H9 (cell line): ENCODE results near the gene BCAS1. TPM values are rescaled to one million over a fixed set of nuclear protein-coding genes. Genes with fewer than 3 reads are reported as not detected.

Experiments used
- DNase-seq: peaks from one replicate; pipeline ENCODE4 v3.0.0-alpha.2; 2017
- H2AFZ ChIP-seq: one replicate; pipeline ENCODE4 v1.6.1; 2013; ENCODE audit warnings: mild to moderate bottlenecking, low read length, control low read depth, moderate library complexity
- H2AK5ac ChIP-seq: 2 replicates; pipeline ENCODE4 v1.6.1; 2013; ENCODE audit warnings: low read length, control low read depth, mixed read lengths; ENCODE audit not compliant: insufficient read length
- H2BK120ac ChIP-seq: one replicate; pipeline ENCODE4 v1.6.1; 2013; ENCODE audit warnings: low read depth, mild to moderate bottlenecking, low read length, control low read depth, inconsistent platforms; ENCODE audit not compliant: poor library complexity, severe bottlenecking
- H2BK12ac ChIP-seq: 2 replicates; pipeline ENCODE4 v1.6.1; 2013; ENCODE audit warnings: low read length, control low read depth, mixed read lengths, low read depth; ENCODE audit not compliant: insufficient read length
- H2BK15ac ChIP-seq: 2 replicates; pipeline ENCODE4 v1.6.1; 2013; ENCODE audit warnings: low read depth, low read length, control low read depth
- H2BK20ac ChIP-seq: one replicate; pipeline ENCODE4 v1.6.1; 2013; ENCODE audit warnings: low read depth, mild to moderate bottlenecking, low read length, control low read depth, inconsistent platforms; ENCODE audit not compliant: poor library complexity, severe bottlenecking
- H2BK5ac ChIP-seq: 2 replicates; pipeline ENCODE4 v1.6.1; 2013; ENCODE audit warnings: low read length, control low read depth, mixed read lengths; ENCODE audit not compliant: insufficient read length
- H3K14ac ChIP-seq: 2 replicates; pipeline ENCODE4 v1.6.1; 2013; ENCODE audit warnings: low read length, control low read depth; ENCODE audit not compliant: insufficient read depth
- H3K18ac ChIP-seq: 2 replicates; pipeline ENCODE4 v1.6.1; 2013; ENCODE audit warnings: low read depth, mild to moderate bottlenecking, mixed read lengths, low read length, control low read depth; ENCODE audit not compliant: insufficient read length
- H3K23ac ChIP-seq: 2 replicates; pipeline ENCODE4 v1.6.1; 2013; ENCODE audit warnings: low read length, control low read depth, mixed read lengths, low read depth; ENCODE audit not compliant: insufficient read length
- H3K23me2 ChIP-seq: 2 replicates; pipeline ENCODE4 v1.6.1; 2013; ENCODE audit warnings: low read depth, mild to moderate bottlenecking, mixed read lengths, low read length, control low read depth; ENCODE audit not compliant: insufficient read length, poor library complexity, severe bottlenecking
- H3K27ac ChIP-seq: 2 replicates; pipeline ENCODE4 v1.5.1; 2013; ENCODE audit warnings: low read length, control low read depth, mixed read lengths, low read depth; ENCODE audit not compliant: insufficient read length
- H3K27me3 ChIP-seq: 2 replicates; pipeline ENCODE4 v1.6.1; 2013; ENCODE audit warnings: low read length, control low read depth, inconsistent platforms; ENCODE audit not compliant: insufficient read depth
- H3K4ac ChIP-seq: 2 replicates; pipeline ENCODE4 v1.6.1; 2013; ENCODE audit warnings: low read depth, mild to moderate bottlenecking, control low read depth, inconsistent platforms, low read length, moderate library complexity
- H3K4me1 ChIP-seq: 2 replicates; pipeline ENCODE4 v1.6.1; 2013; ENCODE audit warnings: low read length, control low read depth, inconsistent platforms; ENCODE audit not compliant: insufficient read depth
- H3K4me2 ChIP-seq: 2 replicates; pipeline ENCODE4 v1.6.1; 2013; ENCODE audit warnings: low read length, control low read depth, mixed read lengths; ENCODE audit not compliant: insufficient read length, insufficient read depth
- H3K56ac ChIP-seq: 2 replicates; pipeline ENCODE4 v1.6.1; 2013; ENCODE audit warnings: low read depth, mild to moderate bottlenecking, mixed read lengths, low read length, control low read depth; ENCODE audit not compliant: insufficient read length
- H3K79me1 ChIP-seq: 2 replicates; pipeline ENCODE4 v1.6.1; 2013; ENCODE audit warnings: low read depth, mild to moderate bottlenecking, moderate library complexity, low read length, control low read depth, inconsistent platforms; ENCODE audit not compliant: insufficient read depth, poor library complexity, severe bottlenecking
- H3K79me2 ChIP-seq: 2 replicates; pipeline ENCODE4 v1.6.1; 2013; ENCODE audit warnings: low read length, control low read depth, inconsistent platforms; ENCODE audit not compliant: insufficient read depth
- H3K9ac ChIP-seq: 2 replicates; pipeline ENCODE4 v1.6.1; 2013; ENCODE audit warnings: low read length, control low read depth, mixed read lengths; ENCODE audit not compliant: insufficient read length; ENCODE audit errors: extremely low read depth
- H3K9me3 ChIP-seq: one replicate; pipeline ENCODE4 v1.6.1; 2013; ENCODE audit warnings: low read depth, low read length, inconsistent platforms; ENCODE audit not compliant: control insufficient read depth
- H3T11ph ChIP-seq: one replicate; pipeline ENCODE4 v1.6.1; 2013; ENCODE audit warnings: mild to moderate bottlenecking, low read length, control low read depth, inconsistent platforms
- H4K20me1 ChIP-seq: one replicate; pipeline ENCODE4 v1.6.1; 2013; ENCODE audit not compliant: control insufficient read depth, insufficient read length, insufficient read depth
- H4K5ac ChIP-seq: 2 replicates; pipeline ENCODE4 v1.6.1; 2013; ENCODE audit warnings: low read depth, mild to moderate bottlenecking, mixed read lengths, low read length, control low read depth; ENCODE audit not compliant: insufficient read length
- H4K8ac ChIP-seq: replicated peaks from 2 replicates; pipeline ENCODE4 v1.6.1; 2013; ENCODE audit warnings: low read length, control low read depth, mixed read lengths, low read depth; ENCODE audit not compliant: insufficient read length
- H4K91ac ChIP-seq: 2 replicates; pipeline ENCODE4 v1.6.1; 2013; ENCODE audit warnings: low read depth, mild to moderate bottlenecking, moderate library complexity, mixed read lengths, low read length, control low read depth; ENCODE audit not compliant: insufficient read length
- H3K27ac Mint-ChIP-seq, 3 experiments: 2 replicates in 2 of 3; 3 replicates in 1 of 3; pipeline ENCODE4 v1.8.0; 2020 to 2021; ENCODE audit warnings: mixed read lengths in 3 of 3, mild to moderate bottlenecking in 1 of 3, moderate library complexity in 1 of 3
- H3K27me3 Mint-ChIP-seq: 2 replicates; pipeline ENCODE4 v1.8.0; 2021; ENCODE audit warnings: low read depth, mild to moderate bottlenecking, moderate library complexity, mixed read lengths
- H3K36me3 Mint-ChIP-seq, 3 experiments: 2 replicates in 2 of 3; 3 replicates in 1 of 3; pipeline ENCODE4 v1.8.0; 2020 to 2021; ENCODE audit warnings: low read depth in 3 of 3, mixed read lengths in 3 of 3; ENCODE audit not compliant: insufficient read depth in 1 of 3
- H3K4me1 Mint-ChIP-seq, 2 experiments: 2 replicates each; pipeline ENCODE4 v1.8.0; 2020; ENCODE audit warnings: mixed read lengths in 2 of 2
- H3K4me3 Mint-ChIP-seq, 2 experiments: 2 replicates in 1 of 2; 3 replicates in 1 of 2; pipeline ENCODE4 v1.8.0; 2020 to 2021; ENCODE audit warnings: mild to moderate bottlenecking in 2 of 2, mixed read lengths in 2 of 2, moderate library complexity in 1 of 2
- H3K9me3 Mint-ChIP-seq, 2 experiments: 2 replicates in 1 of 2; 3 replicates in 1 of 2; pipeline ENCODE4 v1.8.0; 2020; ENCODE audit warnings: mild to moderate bottlenecking in 2 of 2, mixed read lengths in 2 of 2, moderate library complexity in 1 of 2
- CTCF ChIP-seq: fragments of 200-600 bp; sonication (generic); conservative IDR thresholded peaks from 3 replicates; pipeline ENCODE4 v1.8.0; 2021; ENCODE audit warnings: antibody characterized with exemption, mild to moderate bottlenecking
- WGBS: extraction: QIAGEN DNeasy Blood & Tissue Kit; methylation state at CpG from one replicate; pipeline ENCODE4 v1.1.7; 2013; ENCODE audit warnings: missing lambda C conversion rate, low lambda C conversion rate, mixed read lengths; ENCODE audit not compliant: insufficient read length; ENCODE audit errors: extremely low coverage; 5-methylcytosine and 5-hydroxymethylcytosine counted together
- total RNA-seq: library from RNA; stranded (reverse); gene quantifications from 2 replicates; pipeline ENCODE4 v1.2.1, GENCODE V29; 2021

BCAS1 gene
- total RNA-seq, 1 experiment from 2014 or later, result 0.15 TPM

GRCh38 chr20:53972179-53972578 lies 98.2 kb downstream of the BCAS1 start:
- H4K8ac ChIP-seq, result no peak overlapping the region
- H2AFZ ChIP-seq, result no peak overlapping the region
- H3K9ac ChIP-seq, result no peak overlapping the region
- WGBS, result no CpG with 5 or more reads among the region's 1 CpG
- no peak overlapping the region for H4K91ac ChIP-seq
- no peaks in the 10 kb centered on the region for H3K9me3 ChIP-seq
- no peak for DNase-seq
- no peaks in the 10 kb centered on the region for H4K20me1 ChIP-seq
- no peaks in the 10 kb centered on the region for H3K4me1 ChIP-seq
- Mint-ChIP-seq H3K4me1 (no peaks in the 10 kb centered on the region), H3K4me3 (no peak overlapping the region), H3K36me3 (0 out of 7 replicates have a peak, but pooled peaks cover 0 to 4% (median 0%) of the 10 kb centered on the region in 3 experiments), H3K9me3 (peaks cover 6 to 10% of the 10 kb centered on the region in 2 experiments; a peak in 4 of 5 replicates), H3K27ac (no peak overlapping the region), H3K27me3 (no peaks in the 10 kb centered on the region)
- TF ChIP-seq CTCF, result no peak
- no peak overlapping the region for H2BK5ac ChIP-seq
- no peaks in the 10 kb centered on the region for H3K23me2 ChIP-seq
- H2BK20ac ChIP-seq, result no peak overlapping the region
- H3K23ac ChIP-seq, result no peak overlapping the region
- no peak overlapping the region for H4K5ac ChIP-seq
- H3K79me1 ChIP-seq, result no peaks in the 10 kb centered on the region
- H3K27me3 ChIP-seq, result no peaks in the 10 kb centered on the region
- H3K4ac ChIP-seq, result no peak overlapping the region
- no peak overlapping the region for H2BK12ac ChIP-seq
- no peaks in the 10 kb centered on the region for H3K79me2 ChIP-seq
- no peak overlapping the region for H3K27ac ChIP-seq
- no peak overlapping the region for H3K14ac ChIP-seq
- H2BK120ac ChIP-seq, result no peak overlapping the region
- no peak overlapping the region for H3T11ph ChIP-seq
- no peak overlapping the region for H3K4me2 ChIP-seq
- H3K56ac ChIP-seq, result no peak overlapping the region
- no peak overlapping the region for H3K18ac ChIP-seq
- H2AK5ac ChIP-seq, result no peak overlapping the region
- H2BK15ac ChIP-seq, result no peak overlapping the region
